Liver (tissue), 9 donors: Measurements from ENCODE around the gene CCNB2. TPM values are rescaled to one million over a fixed set of nuclear protein-coding genes. Genes with fewer than 3 reads are reported as not detected.

Experiments
- DNase-seq: peaks from one replicate; pipeline ENCODE4 v3.0.0-alpha.2; 2017; ENCODE audit warnings: low spot score
- H3K27ac ChIP-seq, 2 donors: one replicate each; pipeline ENCODE4 v1.7.0; 2013; ENCODE audit warnings: inconsistent platforms in 2 of 2, low read length in 2 of 2, control low read depth in 1 of 2, low read depth in 1 of 2, mild to moderate bottlenecking in 1 of 2
- H3K27me3 ChIP-seq, 4 donors: one replicate each; pipeline versions ENCODE4 v1.6.1 to v1.7.0; 2013; ENCODE audit warnings: low read length in 3 of 4, inconsistent platforms in 1 of 4, mild to moderate bottlenecking in 1 of 4, moderate library complexity in 1 of 4; ENCODE audit not compliant: control insufficient read depth in 4 of 4, insufficient read depth in 4 of 4
- H3K36me3 ChIP-seq, 4 donors: one replicate each; pipeline versions ENCODE4 v1.6.1 to v1.7.0; 2013; ENCODE audit warnings: low read length in 3 of 4, mild to moderate bottlenecking in 3 of 4, low read depth in 1 of 4, moderate library complexity in 1 of 4; ENCODE audit not compliant: control insufficient read depth in 4 of 4, insufficient read depth in 3 of 4
- H3K4me1 ChIP-seq, 4 donors: one replicate each; pipeline versions ENCODE4 v1.6.1 to v1.7.0; 2013; ENCODE audit warnings: low read length in 3 of 4, mild to moderate bottlenecking in 3 of 4, moderate library complexity in 1 of 4; ENCODE audit not compliant: control insufficient read depth in 4 of 4, insufficient read depth in 4 of 4
- H3K4me3 ChIP-seq, 3 donors: one replicate each; pipeline versions ENCODE4 v1.6.1 to v1.7.0; 2013; ENCODE audit warnings: low read length in 3 of 3, control low read depth in 1 of 3, low read depth in 1 of 3, mild to moderate bottlenecking in 1 of 3
- H3K9ac ChIP-seq, 2 donors: one replicate each; pipeline ENCODE4 v1.7.0; 2013; ENCODE audit warnings: low read length in 2 of 2, mild to moderate bottlenecking in 2 of 2, moderate library complexity in 2 of 2, control low read depth in 1 of 2, low read depth in 1 of 2
- H3K9me3 ChIP-seq, 4 donors: one replicate each; pipeline versions ENCODE4 v1.6.1 to v1.7.0; 2013; ENCODE audit warnings: low read length in 3 of 4; ENCODE audit not compliant: control insufficient read depth in 4 of 4
- ATF3 ChIP-seq: IDR thresholded peaks from 2 replicates; pipeline ENCODE4 v1.6.1; 2016; ENCODE audit warnings: antibody characterized with exemption
- CTCF ChIP-seq: fragments of 150-350 bp; IDR thresholded peaks from 2 replicates; pipeline ENCODE4 v1.5.1; 2017; ENCODE audit warnings: improper control_type of control experiment, low read depth, low read length; ENCODE audit not compliant: missing input control
- EGR1 ChIP-seq, 2 donors: IDR thresholded peaks; 2 replicates each; pipeline ENCODE4 v1.6.1; 2016 to 2018; ENCODE audit warnings: antibody characterized with exemption in 2 of 2, low read depth in 2 of 2
- FOXA1 ChIP-seq: IDR thresholded peaks from 2 replicates; pipeline ENCODE4 v1.6.1; 2016; ENCODE audit warnings: antibody characterized with exemption
- FOXA2 ChIP-seq: IDR thresholded peaks from 2 replicates; pipeline ENCODE4 v1.6.1; 2016; ENCODE audit warnings: antibody characterized with exemption
- GABPA ChIP-seq, 2 donors: IDR thresholded peaks in 1 of 2; conservative IDR thresholded peaks in 1 of 2; 2 replicates each; pipeline ENCODE4 v1.6.1; 2016; ENCODE audit warnings: antibody characterized with exemption in 2 of 2, mild to moderate bottlenecking in 1 of 2, moderate library complexity in 1 of 2
- HNF4A ChIP-seq, 2 donors: conservative IDR thresholded peaks; 2 replicates each; pipeline ENCODE4 v1.6.1; 2016; ENCODE audit warnings: antibody characterized with exemption in 2 of 2, mild to moderate bottlenecking in 2 of 2
- HNF4G ChIP-seq: IDR thresholded peaks from 2 replicates; pipeline ENCODE4 v1.6.1; 2016; ENCODE audit warnings: antibody characterized with exemption
- JUND ChIP-seq, 2 donors: IDR thresholded peaks; 2 replicates each; pipeline ENCODE4 v1.6.1; 2016; ENCODE audit warnings: antibody characterized with exemption in 2 of 2
- NR2F2 ChIP-seq: IDR thresholded peaks from 2 replicates; pipeline ENCODE4 v1.6.1; 2016; ENCODE audit warnings: antibody characterized with exemption
- RAD21 ChIP-seq, 2 donors: IDR thresholded peaks; 2 replicates each; pipeline ENCODE4 v1.6.1; 2016; ENCODE audit warnings: antibody characterized with exemption in 2 of 2, mild to moderate bottlenecking in 2 of 2
- REST ChIP-seq: IDR thresholded peaks from 2 replicates; pipeline ENCODE4 v1.6.1; 2016; ENCODE audit warnings: antibody characterized with exemption, mild to moderate bottlenecking
- RXRA ChIP-seq, 2 donors: IDR thresholded peaks; 2 replicates each; pipeline ENCODE4 v1.6.1; 2017 to 2018; ENCODE audit warnings: antibody characterized with exemption in 2 of 2, mild to moderate bottlenecking in 1 of 2
- SP1 ChIP-seq: IDR thresholded peaks from 2 replicates; pipeline ENCODE4 v1.6.1; 2018; ENCODE audit warnings: antibody characterized with exemption, mild to moderate bottlenecking
- TAF1 ChIP-seq: conservative IDR thresholded peaks from 2 replicates; pipeline ENCODE4 v1.6.1; 2016; ENCODE audit warnings: antibody characterized with exemption, mild to moderate bottlenecking
- YY1 ChIP-seq: IDR thresholded peaks from 2 replicates; pipeline ENCODE4 v1.6.1; 2016; ENCODE audit warnings: antibody characterized with exemption, mild to moderate bottlenecking
- ZBTB33 ChIP-seq: IDR thresholded peaks from 2 replicates; pipeline ENCODE4 v1.6.1; 2016; ENCODE audit warnings: antibody characterized with exemption
- WGBS: extraction: QIAGEN DNeasy Blood & Tissue Kit; methylation state at CpG from one replicate; pipeline ENCODE4 v1.1.7; 2013; 5-methylcytosine and 5-hydroxymethylcytosine counted together
- polyA plus RNA-seq, 2 donors: library from polyadenylated mRNA; stranded (reverse) in 1 of 2; unstranded in 1 of 2; fragments of 200-250 nt in 1 of 2; fragments of >200 nt in 1 of 2; fragmentation: Nextera tagmentation in 1 of 2; extraction: Ambion mirVana in 1 of 2; gene quantifications; one replicate each; pipeline versions ENCODE4 v1.2.1 to v1.2.3, GENCODE V29; 2013 to 2015
- total RNA-seq, 2 donors: library from RNA; depleted of rRNA; stranded (reverse); fragments of >200 nt; gene quantifications; one replicate each; pipeline ENCODE4 v1.2.3, GENCODE V29; 2014
- TF ChIP-seq, protein P1 (sequence below): IDR thresholded peaks from 2 replicates; pipeline ENCODE4 v1.6.1; 2016; ENCODE audit warnings: antibody characterized with exemption
- donor health status: healthy.
- donor health status: healthy.
- donor health status: healthy.
- donor health status: healthy.
- donor health status: healthy.

CCNB2 gene
- total and polyA plus RNA-seq, 4 donors, result 0.42 to 53.1 (median 2.0) TPM

GRCh38 chr15:59074607-59075006 is 30.3 kb upstream of the CCNB2 start:
- Histone ChIP-seq H3K27me3 (no peaks in the 10 kb centered on the region), H3K9ac (no peak overlapping the region), H3K27ac (no peak overlapping the region), H3K9me3 (no peaks in the 10 kb centered on the region), H3K36me3 (peaks cover 1 to 35% (median 21%) of the 10 kb centered on the region in 4 donors), H3K4me3 (no peak overlapping the region), H3K4me1 (no peaks in the 10 kb centered on the region)
- DNase-seq, result no peak
- TF ChIP-seq FOXA2 (no peak), TAF1 (no peak), CTCF (no peak), RAD21 (IDR thresholded peaks at IDR 0.05) (no peak), HNF4G (no peak), RXRA (IDR thresholded peaks at IDR 0.05) (no peak), JUND (IDR thresholded peaks at IDR 0.05) (no peak), ATF3 (no peak), FOXA1 (no peak), GABPA (IDR thresholded peaks at IDR 0.05 in 1 of 2, conservative IDR thresholded peaks at IDR 0.05 in 1 of 2) (no peak), NR2F2 (no peak), YY1 (no peak)
- 82% methylated on average over 1 of the region's 1 CpG for WGBS

DNA sequence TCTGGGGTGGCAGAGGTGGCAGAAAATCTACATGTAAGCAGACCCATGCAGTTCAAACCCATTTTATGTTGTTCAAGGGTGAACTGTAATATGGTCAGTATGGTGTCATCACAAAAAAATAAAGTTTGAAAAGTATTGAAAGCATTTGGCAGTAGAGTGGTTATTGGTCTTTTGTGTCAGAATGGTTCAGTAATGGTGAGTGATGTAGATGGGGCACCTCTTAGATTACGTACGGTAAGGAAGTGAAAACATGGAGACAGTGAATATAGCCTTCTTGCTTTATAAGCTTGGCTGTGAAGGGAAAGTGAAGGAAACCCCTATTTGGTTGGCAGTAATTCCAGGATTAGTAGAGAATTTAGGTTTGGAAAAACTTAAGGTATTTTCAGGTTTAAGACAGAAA is 17.2 kb upstream of the CCNB2 start:
- H3K27me3 ChIP-seq, result no peaks in the 10 kb centered on the region
- H3K27ac ChIP-seq, result no peak overlapping the region
- H3K9ac ChIP-seq, result no peak overlapping the region
- no peak for DNase-seq
- no peaks in the 10 kb centered on the region for H3K4me1 ChIP-seq
- WGBS, result 95% methylated on average over 2 of the region's 2 CpGs
- H3K4me3 ChIP-seq, result no peak overlapping the region
- no peak for TF ChIP-seq FOXA2
- TF ChIP-seq RXRA (IDR thresholded peaks at IDR 0.05), result no peak
- TF ChIP-seq, protein P1, sequence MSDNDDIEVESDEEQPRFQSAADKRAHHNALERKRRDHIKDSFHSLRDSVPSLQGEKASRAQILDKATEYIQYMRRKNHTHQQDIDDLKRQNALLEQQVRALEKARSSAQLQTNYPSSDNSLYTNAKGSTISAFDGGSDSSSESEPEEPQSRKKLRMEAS, result no peak
- TF ChIP-seq RAD21 (IDR thresholded peaks at IDR 0.05), result no peak
- TF ChIP-seq ZBTB33, result no peak
- no peak for TF ChIP-seq TAF1
- no peak for TF ChIP-seq EGR1 (IDR thresholded peaks at IDR 0.05; ENCODE audit: low read depth in 2 of 2)
- no peak for TF ChIP-seq YY1
- TF ChIP-seq FOXA1, result no peak
- no peak for TF ChIP-seq HNF4G
- no peaks in the 10 kb centered on the region for H3K9me3 ChIP-seq
- H3K36me3 ChIP-seq, result peaks cover 4 to 61% (median 38%) of the 10 kb centered on the region in 4 donors

GRCh38 chr15:59094077-59094476 is 10.9 kb upstream of the CCNB2 start:
- H3K4me3 ChIP-seq, result no peak overlapping the region
- 99% methylated on average over 1 of the region's 1 CpG for WGBS
- H3K4me1 ChIP-seq, result no peaks in the 10 kb centered on the region
- no peak overlapping the region for H3K27ac ChIP-seq
- H3K36me3 ChIP-seq, result peaks cover 7 to 64% (median 50%) of the 10 kb centered on the region in 4 donors
- DNase-seq, result no peak
- H3K27me3 ChIP-seq, result no peaks in the 10 kb centered on the region
- no peak overlapping the region for H3K9ac ChIP-seq
- no peaks in the 10 kb centered on the region for H3K9me3 ChIP-seq
- TF ChIP-seq SP1 (no peak), TAF1 (no peak), JUND (IDR thresholded peaks at IDR 0.05) (no peak), ZBTB33 (no peak), FOXA2 (no peak), YY1 (no peak), REST (no peak), ATF3 (no peak), FOXA1 (no peak), HNF4A (conservative IDR thresholded peaks at IDR 0.05) (no peak)
